Measurements from ENCODE around the gene POC1A. TPM values are rescaled to one million over a fixed set of nuclear protein-coding genes. Genes with fewer than 3 reads are reported as not detected.

POC1A gene
- total and polyA plus RNA-seq, 2 of the 8 experiments (the other 6 are each of a cell fraction or from before 2014, with no cell fraction given) = 35.7 to 39.2 TPM

DNA sequence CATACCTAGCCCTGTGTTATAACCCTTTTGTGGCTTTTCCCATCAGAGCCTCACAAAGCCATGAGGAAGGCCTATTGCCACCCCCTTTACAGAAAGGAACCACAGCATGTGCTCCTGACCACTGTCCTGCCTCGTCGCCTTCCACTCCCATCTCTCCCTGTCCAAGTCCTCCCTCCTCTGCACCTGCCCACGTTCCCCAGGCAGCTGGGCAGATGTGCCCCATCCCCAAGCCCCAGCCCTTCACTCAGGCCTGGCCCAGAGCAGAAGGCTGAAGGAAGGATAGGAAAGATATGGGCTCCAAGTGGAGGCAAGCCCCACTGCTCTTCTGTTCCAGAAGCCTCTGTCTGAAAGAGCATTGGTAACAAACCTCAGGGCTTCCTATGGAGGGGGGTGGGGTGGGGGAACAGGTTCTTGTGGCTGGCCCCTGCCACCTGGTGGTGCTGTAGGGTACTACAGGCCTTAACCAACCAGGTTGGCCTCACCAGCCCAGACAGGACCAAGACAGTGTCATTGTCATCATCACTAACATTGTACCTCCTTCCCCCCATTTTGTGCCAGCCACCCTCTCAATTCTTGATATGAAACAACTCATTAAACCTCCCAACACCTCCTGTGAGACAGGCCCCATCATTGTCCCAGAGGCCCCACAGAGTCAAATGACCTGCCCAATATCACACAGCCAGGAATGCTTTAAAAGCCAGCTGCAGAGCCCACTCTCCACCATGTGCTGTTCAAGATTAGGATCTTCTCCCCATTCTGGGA, 10.0 kb downstream of the POC1A start:
- Histone ChIP-seq H3K23me2 (ENCODE audit: low read depth, low read length) (no peaks in the 10 kb centered on the region), H3K56ac (replicated peaks; ENCODE audit: insufficient read length, low read depth, low read length) (no peak overlapping the region), H3K18ac (ENCODE audit: extremely low read depth, low read length) (no peak overlapping the region), H3K9me3 (ENCODE audit: insufficient read depth in 2 of 2, low read depth in 1 of 2, low read length in 1 of 2) (no peaks in the 10 kb centered on the region), H3K27ac (ENCODE audit: low read depth, low read length) (0 out of 2 replicates have a peak overlapping the region, but pooled peaks have one; percentile 3), H2BK12ac (ENCODE audit: low read depth, low read length) (peak overlapping the region; percentile 11; the same call in 1 of the 2 replicates), H3K79me1 (ENCODE audit: low read depth, low read length) (no peaks in the 10 kb centered on the region; the same call in 1 of the 2 replicates), H4K20me1 (replicated peaks in 1 of 2; ENCODE audit: control insufficient read depth in 1 of 2, insufficient read depth in 2 of 2, low read length in 2 of 2) (peaks cover 3 to 17% of the 10 kb centered on the region in 2 experiments), H4K91ac (replicated peaks; ENCODE audit: insufficient read length, low read length) (no peak overlapping the region), H3K9ac (replicated peaks in 1 of 4; ENCODE audit: extremely low read depth in 1 of 4, low read depth in 3 of 4, low read length in 3 of 4) (no peak overlapping the region), H2BK15ac (ENCODE audit: low read length) (no peak overlapping the region), H2BK120ac (replicated peaks; ENCODE audit: low read depth, low read length) (no peak overlapping the region), H3K36me3 (ENCODE audit: control insufficient read depth in 2 of 4, insufficient read depth in 4 of 4, low read length in 3 of 4) (peaks cover 13 to 48% (median 29%) of the 10 kb centered on the region in 4 experiments; a peak in 7 of 8 replicates), H3K14ac (ENCODE audit: insufficient read length) (no peak overlapping the region), H3K4me3 (ENCODE audit: extremely low read depth in 1 of 4, insufficient read depth in 2 of 4, low read depth in 3 of 4, low read length in 4 of 4) (no peak overlapping the region), H2BK5ac (ENCODE audit: low read depth, low read length) (no peak overlapping the region), H3K27me3 (replicated peaks in 1 of 4; ENCODE audit: control insufficient read depth in 3 of 4, extremely low read depth in 1 of 4, insufficient read depth in 3 of 4, low read length in 3 of 4) (no peaks in the 10 kb centered on the region), H3K23ac (ENCODE audit: insufficient read length) (no peak overlapping the region), H2BK20ac (ENCODE audit: low read length) (no peak overlapping the region), H2AK5ac (ENCODE audit: low read depth, low read length) (no peak overlapping the region), H3K4me1 (replicated peaks in 1 of 4; ENCODE audit: control insufficient read depth in 3 of 4, insufficient read depth in 4 of 4, low read length in 3 of 4) (no peaks in the 10 kb centered on the region; a peak in 2 of 7 replicates), H3K4me2 (ENCODE audit: insufficient read depth in 1 of 2, low read depth in 2 of 2, low read length in 2 of 2) (no peak overlapping the region), H2AFZ (ENCODE audit: low read length) (no peak overlapping the region), H4K8ac (ENCODE audit: extremely low read depth, insufficient read depth, low read length) (peak overlapping the region; percentile 9), H3K79me2 (ENCODE audit: control insufficient read depth in 1 of 2, insufficient read depth in 2 of 2, low read length in 2 of 2) (no peaks in the 10 kb centered on the region), H4K5ac (ENCODE audit: insufficient read length, low read depth, low read length) (no peak overlapping the region), H3K4ac (replicated peaks; ENCODE audit: insufficient read length, low read depth, low read length) (peak overlapping the region; percentile 49)
- DNase-seq (ENCODE audit: low read depth in 1 of 2, low spot score in 2 of 2) (peak; percentile 54 to 92), FAIRE-seq (peak; percentile 86)
- 86% methylated on average over 3 of the region's 3 CpGs; no CpG with 5 or more reads in 1 of the 2 experiments for WGBS, 2 experiments (ENCODE audit: extremely low coverage in 1 of 2, insufficient coverage in 1 of 2, insufficient read length in 1 of 2, insufficient replicate concordance in 2 of 2, low coverage in 1 of 2, low lambda C conversion rate in 2 of 2, missing lambda C conversion rate in 1 of 2)
- POLR2A ChIA-PET (ENCODE audit: partially characterized antibody) = interaction anchor here (1.1 kb wide), 3 partner anchors 9 to 88 kb away, joined by 5 to 7 read pairs (median 5); partner anchors contain the start of gene DUSP7
- CTCF ChIA-PET (ENCODE audit: partially characterized antibody) = interaction anchor here (0.6 to 14.6 kb wide), 51 partner anchors 8 to 1078 kb away, joined by 3 to 148 read pairs (median 4); partner anchors contain the start of genes ABHD14B, ACY1, ALAS1 and DUSP7
- TF ChIP-seq TEAD4 (IDR thresholded peaks at IDR 0.05; ENCODE audit: low read depth, low read length) (no peak), TBP (IDR thresholded peaks at IDR 0.05; ENCODE audit: low read depth, low read length) (no peak), CTBP2 (IDR thresholded peaks at IDR 0.05; ENCODE audit: borderline replicate concordance, insufficient read depth, insufficient read length, low read length) (no peak), NANOG (IDR thresholded peaks at IDR 0.05; ENCODE audit: insufficient read depth, low read depth, low read length, poor library complexity, severe bottlenecking) (no peak), BCL11A (IDR thresholded peaks at IDR 0.05; ENCODE audit: low read depth in 2 of 2, low read length in 2 of 2) (no peak), TAF7 (optimal IDR thresholded peaks at IDR 0.05; ENCODE audit: borderline replicate concordance, low read depth, low read length) (no peak), RAD21 (IDR thresholded peaks at IDR 0.05 in 1 of 2, conservative IDR thresholded peaks at IDR 0.05 in 1 of 2; ENCODE audit: low read depth in 2 of 2, low read length in 2 of 2) (peak; percentile 82 to 86), ATF3 (IDR thresholded peaks at IDR 0.05; ENCODE audit: insufficient read depth, low read depth, low read length) (no peak), CBX8 (IDR thresholded peaks at IDR 0.05; ENCODE audit: borderline replicate concordance, low read depth, low read length) (no peak), ZNF274 (IDR thresholded peaks at IDR 0.05; ENCODE audit: borderline replicate concordance, extremely low read depth, low read length) (no peak)

Measured in H1 (cell line).